NOMO-1 (cell line): ENCODE measurements around the gene SCTR.

Source experiments
- DNase-seq, 2 experiments: peaks; one replicate each; lab custom pipeline; 2025; ENCODE audit not compliant: unreplicated experiment in 2 of 2; lab: John Stamatoyannopoulos, UW

The SCTR gene

DNA sequence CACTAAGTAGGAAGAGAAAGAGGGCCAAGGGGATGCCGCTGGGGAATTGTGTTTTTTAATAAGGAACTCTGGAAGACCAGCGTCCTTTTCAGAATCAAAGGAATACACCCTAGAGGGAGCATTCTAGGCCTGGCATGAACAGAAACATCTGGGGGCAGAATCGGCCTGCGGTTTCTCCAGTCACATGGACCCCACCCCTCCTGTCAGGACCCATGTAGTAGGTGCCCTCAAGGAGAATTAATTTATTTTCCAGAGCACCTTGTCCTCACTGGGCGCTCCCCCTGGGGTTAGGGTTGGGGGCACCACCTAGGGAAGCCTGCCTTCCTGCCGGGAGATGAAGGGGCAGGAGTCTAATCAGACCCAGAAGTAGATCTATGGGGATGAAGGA is 48.4 kb downstream of the SCTR start:
- DNase-seq, result no peak

- DNase-seq, result no peak
These were observed 48.9 kb downstream of the SCTR start for GRCh38 chr2:119475225-119475856.

- DNase-seq, result no peak
These were observed 49.7 kb downstream of the SCTR start for GRCh38 chr2:119474371-119475224.

DNA sequence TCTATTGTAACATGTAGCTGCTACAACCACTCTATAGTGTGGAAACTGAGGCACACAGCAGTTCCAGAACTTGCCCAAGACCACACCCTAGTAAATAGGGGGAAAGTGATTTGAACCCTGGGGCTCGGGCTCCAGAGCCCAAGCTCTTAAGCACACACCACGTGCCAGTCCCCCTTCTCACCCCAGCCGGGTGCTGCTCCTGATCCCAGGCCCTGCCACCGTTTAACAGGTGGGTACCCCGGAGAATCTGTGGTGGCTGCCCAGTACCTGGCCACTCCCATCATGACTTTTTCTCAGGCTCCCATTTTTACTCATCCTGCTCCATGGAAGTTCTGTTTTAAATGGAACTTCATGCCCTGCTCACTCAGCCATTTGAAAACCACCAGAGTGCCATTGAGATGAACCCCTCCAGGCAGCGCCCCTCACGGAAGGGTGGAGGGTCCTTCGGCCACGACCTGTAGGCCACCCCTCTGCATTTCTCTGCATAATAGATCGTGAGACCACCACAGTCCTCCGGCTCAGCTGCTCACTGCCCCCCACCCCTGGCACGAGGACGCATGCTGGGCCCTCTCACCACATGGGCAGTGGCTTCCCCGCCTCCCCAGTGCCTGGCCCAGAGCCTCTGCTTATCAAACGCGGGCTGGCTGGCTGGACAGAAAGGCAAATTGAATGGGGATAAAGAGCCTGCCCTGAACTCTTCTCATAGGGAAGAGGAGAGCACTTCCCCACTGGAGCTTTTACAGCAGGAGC is 50.5 kb downstream of the SCTR start:
- no peak for DNase-seq

DNA sequence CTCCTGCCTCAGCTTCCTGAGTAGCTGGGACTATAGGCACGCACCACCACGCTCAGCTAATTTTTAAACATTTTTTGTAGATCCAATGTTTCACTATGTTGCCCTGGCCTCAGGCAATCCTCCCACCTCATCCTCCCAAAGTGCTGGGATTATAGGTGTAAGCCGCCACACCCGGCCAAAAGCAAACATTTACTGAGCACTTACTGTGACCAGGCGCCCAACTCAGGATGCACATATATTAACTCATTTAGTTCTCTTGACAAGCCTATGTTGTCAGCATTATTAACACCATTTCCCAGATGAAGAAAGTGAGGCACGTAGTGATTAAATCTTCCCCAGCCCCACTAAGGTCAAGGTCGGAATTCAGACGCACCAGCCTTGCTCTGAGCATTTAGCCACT is 51.5 kb downstream of the SCTR start:
- no peak for DNase-seq

DNA sequence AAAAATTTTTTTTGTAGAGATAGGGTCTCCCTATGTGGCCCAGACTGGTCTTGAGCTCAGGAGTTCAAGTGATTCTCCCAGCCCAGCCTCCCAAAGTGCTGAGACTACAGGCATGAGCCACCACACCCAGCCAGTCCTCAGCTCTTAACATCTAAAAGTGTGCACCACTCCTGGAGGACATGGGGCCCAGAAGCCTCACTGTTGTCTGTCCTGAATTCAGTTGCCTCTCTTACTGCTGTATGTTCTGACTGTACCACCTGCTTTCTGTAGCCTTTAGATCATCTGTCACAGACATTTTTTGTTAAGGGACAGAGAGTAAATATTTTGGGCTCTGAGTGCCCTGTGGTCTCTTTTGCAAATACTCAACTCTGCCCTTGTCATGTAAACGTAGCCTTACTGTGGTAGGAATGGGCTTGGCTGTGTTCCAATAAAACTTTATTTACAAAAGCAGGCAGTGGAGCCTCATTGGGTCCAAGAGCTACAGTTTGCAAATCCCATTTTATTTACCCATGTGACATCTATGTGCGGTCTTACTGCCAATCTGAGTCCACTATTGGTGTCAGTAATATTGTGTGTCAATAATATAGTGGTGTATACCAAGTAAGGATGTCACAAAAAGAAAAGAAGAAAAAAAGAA is 54.5 kb downstream of the SCTR start:
- DNase-seq, result no peak

GRCh38 chr2:119469131-119469530 is 55.2 kb downstream of the SCTR start:
- DNase-seq, result no peak

DNA sequence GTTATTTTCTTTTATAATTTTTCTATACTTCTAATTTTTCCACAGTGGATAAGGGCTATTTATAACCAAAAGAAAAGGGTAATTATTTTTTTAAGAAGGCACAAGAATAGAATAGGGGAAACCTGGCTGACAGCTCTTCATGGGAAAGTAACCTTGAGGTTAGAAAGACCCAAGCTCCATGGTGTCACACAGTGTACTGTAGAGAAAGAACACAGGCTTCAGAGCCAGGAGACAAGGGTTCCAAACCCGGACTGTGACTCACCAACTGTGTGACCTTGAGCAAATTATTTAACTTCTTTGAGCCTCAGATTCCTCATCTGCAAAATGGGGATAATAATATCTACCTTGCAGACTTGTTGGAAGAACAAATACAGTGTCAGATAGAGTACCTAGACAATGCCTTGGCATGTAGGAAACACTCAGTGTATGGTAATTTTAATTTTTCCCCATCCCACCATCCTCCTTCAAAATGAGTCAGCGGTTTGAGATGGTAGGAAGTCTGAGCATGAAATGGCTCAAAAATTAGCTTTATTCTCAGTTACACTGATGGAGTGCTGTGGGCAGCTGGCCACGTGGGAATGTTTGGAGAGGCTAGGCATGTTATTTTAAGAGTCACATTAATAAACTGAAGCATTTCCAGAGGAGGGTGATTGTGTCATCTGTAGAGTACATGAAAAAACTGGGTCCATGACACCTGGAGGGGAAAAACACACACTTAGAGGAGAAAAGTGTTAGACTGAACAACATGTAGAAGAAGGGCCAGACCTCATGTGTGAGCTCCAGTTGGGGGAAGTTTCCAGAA is 55.9 kb downstream of the SCTR start:
- no peak for DNase-seq

DNA sequence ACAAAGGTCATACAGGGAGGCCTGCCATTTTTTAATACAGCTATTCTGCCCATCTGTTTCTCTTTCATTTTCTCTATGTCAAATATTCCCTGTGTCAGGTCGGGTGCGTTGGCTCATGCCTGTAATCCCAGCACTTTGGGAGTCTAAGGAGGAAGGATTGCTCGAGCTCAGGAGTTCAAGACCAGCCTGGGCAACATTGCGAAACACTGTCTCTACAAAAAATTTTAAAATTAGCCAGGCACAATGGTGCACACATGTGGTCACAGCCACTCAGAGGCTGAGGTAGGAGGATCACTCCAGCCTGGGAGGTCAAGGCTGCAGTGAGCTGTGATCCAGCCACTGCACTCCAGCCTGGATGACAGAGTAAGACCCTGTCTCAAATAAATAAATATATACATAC is 57.9 kb downstream of the SCTR start:
- DNase-seq, result no peak

- no peak for DNase-seq
These were observed 58.6 kb downstream of the SCTR start for GRCh38 chr2:119465687-119466086.

DNA sequence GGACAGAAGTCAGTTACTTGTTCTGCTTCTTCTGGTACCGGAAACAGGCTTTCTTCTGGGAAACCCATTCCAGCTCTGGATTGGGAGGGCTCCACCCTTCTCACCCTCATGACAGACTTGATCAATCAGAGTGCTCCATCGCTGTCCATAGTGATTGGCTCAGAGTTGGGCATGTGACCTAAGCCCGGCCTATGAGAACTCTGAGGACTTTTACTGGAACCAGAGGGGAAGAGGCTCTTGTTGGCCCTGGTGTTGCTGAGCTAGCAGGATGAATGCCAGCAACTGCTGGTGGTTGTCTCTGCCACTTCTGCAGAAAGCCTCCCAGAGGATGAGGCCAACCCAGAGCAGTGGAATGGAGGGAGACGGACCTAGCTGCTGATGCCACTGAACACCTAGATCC is 59.3 kb downstream of the SCTR start:
- no peak for DNase-seq

DNA sequence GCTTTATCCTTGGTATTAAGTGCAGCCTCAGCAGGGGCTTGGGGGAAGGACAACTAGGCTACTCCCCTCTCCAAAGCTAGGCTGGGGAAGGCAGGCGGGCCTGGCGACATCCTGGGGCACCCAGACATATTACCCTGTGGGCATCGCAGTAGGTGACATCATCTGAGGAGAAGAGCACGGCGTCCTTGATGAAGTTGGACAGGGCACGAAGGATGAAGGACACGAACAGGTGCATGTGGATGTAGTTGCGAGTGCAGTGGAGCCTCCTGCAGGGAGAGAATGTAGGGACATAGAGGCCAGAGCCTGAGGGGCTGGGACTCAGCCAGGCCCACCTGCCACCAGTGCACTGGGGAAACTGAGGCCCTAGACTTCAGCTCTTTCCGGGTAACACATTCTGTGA is 60.3 kb downstream of the SCTR start:
- DNase-seq, result no peak

GRCh38 chr2:119463136-119463535 is 61.1 kb downstream of the SCTR start:
- DNase-seq, result peak; percentile 12 to 58

GRCh38 chr2:119462574-119462973 is 61.7 kb downstream of the SCTR start:
- DNase-seq, result no peak

GRCh38 chr2:119461811-119462210 is 62.5 kb downstream of the SCTR start:
- DNase-seq, result no peak

GRCh38 chr2:119460076-119460475 is 64.2 kb downstream of the SCTR start:
- no peak for DNase-seq

- DNase-seq, result no peak
These were observed 69.1 kb downstream of the SCTR start for GRCh38 chr2:119455066-119455718.

DNA sequence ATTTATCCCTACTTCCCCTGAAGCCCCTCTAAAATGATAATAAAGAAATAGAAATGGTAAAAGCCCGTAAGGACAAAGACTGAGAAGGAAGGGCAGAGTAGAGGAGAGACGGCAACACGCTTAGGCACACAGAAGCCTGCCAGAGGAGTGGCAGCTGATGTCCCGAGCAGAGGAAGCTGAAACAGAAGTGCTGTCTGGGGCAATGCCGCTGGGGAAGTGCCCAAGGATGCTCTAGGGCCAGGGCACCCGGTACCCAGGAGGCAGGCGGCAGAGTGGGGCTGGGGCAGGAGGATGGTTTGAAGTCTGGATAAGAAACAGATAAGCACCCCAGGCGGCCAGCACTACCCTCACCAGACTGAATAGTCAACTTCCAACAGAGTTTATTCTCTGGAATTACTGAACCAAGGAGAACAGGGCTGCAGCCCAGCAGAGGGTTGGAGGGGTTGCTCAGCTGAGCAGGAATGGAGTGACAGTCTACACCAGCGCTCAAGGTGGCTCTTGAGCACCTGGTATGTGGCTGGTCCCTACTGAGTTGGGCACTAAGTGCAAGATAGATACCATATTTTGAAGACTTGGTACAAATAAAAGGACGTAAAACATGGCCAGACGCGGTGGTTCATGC is 70.2 kb downstream of the SCTR start:
- no peak for DNase-seq

DNA sequence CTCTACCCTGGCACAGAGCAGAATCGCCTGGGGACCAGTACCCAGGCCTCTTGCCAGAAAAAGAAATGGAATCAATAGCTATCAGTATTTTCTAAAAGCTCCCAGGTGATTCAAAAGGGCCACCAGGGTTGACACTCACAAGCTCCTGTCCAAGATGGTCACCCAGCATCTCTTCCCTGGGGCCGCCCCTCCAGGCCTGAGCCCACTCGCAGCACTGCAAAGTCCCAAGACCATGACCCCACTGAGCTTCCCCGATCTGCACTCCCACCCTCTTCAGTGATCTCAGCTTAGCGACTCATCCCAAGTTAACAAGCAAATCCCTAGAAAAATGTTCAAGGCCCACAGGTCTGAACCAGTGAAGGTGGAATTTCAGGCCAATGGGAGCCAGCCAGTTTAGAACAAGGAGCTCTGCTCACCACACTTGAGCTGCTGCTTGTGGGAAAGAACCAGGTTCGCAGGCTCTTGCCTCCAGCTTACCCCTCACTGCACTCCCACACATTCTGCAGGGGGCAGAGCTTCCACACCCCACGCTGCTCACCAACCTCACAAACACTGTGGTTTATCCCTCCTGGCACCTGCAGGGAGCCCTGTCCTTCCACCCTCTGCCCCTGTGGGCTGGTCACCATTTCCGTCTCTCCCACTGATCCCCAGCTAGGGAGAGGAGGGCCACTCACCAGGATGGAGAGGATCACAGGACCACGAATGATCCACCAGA is 72.8 kb downstream of the SCTR start:
- no peak for DNase-seq
